Fibroblast of lung (primary cell): ENCODE results near the gene AMN.

Source experiments
- EZH2 ChIP-seq: IDR thresholded peaks from 2 replicates; pipeline ENCODE4 v1.5.1; 2012; ENCODE audit warnings: low read length, control low read depth, mild to moderate bottlenecking; ENCODE audit errors: missing control alignments
- TF ChIP-seq, protein P1 (sequence below), 2 donors: IDR thresholded peaks in 1 of 2; conservative IDR thresholded peaks in 1 of 2; 1 replicate in 1 of 2; 2 replicates in 1 of 2; pipeline ENCODE4 v1.5.1; 2011 to 2012; ENCODE audit warnings: low read length in 2 of 2, control low read depth in 1 of 2, inconsistent platforms in 1 of 2, low read depth in 1 of 2, mild to moderate bottlenecking in 1 of 2

DNA sequence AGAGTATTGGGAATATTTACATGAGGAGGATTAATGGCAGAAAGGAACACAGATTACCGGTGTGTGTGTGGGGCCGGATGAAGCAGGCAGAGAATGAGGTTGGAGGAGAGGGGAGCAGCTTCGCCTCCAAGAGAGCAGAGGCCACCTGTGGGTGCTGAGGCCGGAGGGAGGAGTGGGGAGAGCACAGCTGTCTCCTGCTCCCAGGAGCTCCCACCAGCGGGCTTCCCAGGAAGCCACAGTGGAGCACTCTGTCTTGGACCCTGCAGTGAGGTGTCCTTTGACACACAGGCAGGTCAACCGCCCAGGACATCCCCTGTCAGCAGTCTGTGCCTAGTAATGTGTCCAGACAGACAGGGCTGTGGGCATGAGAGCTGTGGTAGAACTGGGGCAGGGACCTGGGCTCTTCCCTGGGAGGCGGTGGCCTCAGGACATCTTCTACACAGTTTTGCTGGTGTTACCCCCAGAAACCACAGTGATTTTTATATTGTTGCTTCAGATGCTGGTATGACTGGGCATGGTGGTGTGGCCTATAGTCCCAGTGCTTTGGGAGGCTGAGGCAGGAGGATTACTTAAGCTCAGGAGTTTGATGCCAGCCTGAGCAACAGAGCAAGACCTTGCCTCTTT, 18.5 kb upstream of the AMN start:
- TF ChIP-seq, protein P1, sequence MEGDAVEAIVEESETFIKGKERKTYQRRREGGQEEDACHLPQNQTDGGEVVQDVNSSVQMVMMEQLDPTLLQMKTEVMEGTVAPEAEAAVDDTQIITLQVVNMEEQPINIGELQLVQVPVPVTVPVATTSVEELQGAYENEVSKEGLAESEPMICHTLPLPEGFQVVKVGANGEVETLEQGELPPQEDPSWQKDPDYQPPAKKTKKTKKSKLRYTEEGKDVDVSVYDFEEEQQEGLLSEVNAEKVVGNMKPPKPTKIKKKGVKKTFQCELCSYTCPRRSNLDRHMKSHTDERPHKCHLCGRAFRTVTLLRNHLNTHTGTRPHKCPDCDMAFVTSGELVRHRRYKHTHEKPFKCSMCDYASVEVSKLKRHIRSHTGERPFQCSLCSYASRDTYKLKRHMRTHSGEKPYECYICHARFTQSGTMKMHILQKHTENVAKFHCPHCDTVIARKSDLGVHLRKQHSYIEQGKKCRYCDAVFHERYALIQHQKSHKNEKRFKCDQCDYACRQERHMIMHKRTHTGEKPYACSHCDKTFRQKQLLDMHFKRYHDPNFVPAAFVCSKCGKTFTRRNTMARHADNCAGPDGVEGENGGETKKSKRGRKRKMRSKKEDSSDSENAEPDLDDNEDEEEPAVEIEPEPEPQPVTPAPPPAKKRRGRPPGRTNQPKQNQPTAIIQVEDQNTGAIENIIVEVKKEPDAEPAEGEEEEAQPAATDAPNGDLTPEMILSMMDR (conservative IDR thresholded peaks at IDR 0.05 in 1 of 2, IDR thresholded peaks at IDR 0.05 in 1 of 2; ENCODE audit: low read depth in 1 of 2, low read length in 2 of 2) = no peak
- TF ChIP-seq EZH2 = no peak
